ENCODE data around the gene ZNF790.
A peak's percentile ranks its signal among the peaks of the same experiment; 100 is the strongest.

Gene ZNF790

DNA sequence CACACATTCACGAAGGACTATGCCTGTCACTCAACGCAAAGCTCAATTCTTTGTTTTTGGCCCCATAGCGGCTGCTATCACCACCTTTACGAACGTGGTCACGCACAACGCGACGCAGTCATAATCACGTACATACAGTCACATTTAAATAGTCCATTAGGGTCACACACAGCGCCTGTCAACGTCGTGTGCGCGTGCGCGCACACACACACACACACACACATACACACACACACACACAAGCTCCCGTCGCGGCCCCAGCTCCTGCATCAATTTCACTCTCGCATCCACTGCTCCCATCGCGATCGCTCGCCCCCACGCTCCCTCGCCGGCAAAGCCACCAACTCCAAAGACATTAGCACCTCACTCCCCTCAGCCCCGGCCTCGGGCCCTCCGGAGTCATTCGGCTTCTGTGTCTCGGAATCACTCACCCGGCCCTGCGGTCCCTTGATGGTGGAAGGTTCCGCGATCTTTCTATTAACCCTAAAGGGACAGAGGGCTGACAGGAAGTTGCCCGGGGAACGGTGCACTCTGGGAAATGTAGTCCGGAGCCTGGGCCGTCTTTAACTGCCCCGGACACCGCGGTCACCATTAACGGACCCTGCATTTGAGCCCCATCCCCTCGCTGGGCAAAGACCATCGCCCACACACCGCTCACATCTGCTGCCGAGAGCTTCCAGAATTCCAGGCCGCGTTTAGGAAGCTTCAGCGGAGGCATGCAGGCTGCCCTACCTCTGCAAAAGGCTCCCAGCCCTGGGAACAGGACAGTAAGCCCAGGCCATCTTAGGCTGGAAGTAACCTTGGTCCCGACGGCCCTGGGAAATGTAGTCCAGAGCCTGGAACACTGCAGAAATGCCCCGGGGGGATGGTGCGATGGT, at the start of gene ZNF790:
Gene ZNF790, minus strand, starts transcription at position 482 of the 878 bp plus-strand sequence. CDS start 12,768 bp downstream, outside the sequence.
- DNase-seq = peak; percentile 98

DNA sequence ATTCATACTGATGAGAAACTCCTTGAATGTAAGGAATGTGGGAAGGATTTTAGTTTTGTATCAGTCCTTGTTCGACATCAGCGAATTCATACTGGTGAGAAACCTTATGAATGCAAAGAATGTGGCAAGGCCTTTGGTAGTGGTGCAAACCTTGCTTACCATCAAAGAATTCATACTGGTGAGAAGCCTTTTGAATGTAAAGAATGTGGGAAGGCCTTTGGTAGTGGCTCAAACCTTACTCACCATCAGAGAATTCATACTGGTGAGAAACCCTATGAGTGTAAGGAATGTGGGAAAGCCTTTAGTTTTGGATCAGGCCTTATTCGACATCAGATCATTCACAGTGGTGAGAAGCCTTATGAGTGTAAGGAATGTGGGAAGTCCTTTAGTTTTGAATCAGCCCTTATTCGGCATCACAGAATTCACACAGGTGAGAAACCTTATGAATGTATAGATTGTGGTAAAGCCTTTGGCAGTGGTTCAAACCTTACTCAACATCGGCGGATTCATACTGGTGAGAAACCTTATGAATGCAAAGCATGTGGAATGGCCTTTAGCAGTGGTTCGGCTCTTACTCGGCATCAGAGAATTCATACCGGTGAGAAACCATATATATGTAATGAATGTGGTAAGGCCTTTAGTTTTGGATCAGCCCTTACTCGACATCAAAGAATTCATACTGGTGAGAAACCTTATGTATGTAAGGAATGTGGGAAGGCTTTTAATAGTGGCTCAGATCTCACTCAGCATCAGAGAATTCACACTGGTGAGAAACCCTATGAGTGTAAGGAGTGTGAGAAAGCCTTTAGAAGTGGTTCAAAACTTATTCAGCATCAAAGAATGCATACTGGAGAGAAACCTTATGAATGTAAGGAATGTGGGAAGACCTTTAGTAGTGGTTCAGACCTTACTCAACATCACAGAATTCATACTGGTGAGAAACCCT, 39.1 kb upstream of the ZNF790 start:
- DNase-seq = peak; percentile 13

DNA sequence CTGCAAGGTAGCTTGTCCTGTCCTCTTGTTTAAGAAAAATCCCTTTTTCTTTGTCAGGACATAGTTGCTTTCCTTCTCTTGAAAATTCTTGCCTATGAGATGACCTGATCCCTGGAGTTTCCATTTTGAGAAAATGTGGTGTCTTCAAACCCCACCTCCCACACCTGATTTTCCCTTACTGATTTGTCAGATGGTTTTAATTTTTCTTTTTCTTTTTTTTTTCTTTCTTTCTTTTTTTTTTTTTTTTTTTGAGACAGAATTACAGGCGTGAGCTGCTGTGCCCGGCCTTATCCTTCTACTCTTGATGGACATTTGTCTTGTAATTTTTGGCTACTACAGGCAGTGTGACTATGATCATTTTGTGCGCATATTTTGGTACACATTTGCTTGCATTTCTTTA, 13.7 kb upstream of the ZNF790 start:
- DNase-seq = no peak

DNA sequence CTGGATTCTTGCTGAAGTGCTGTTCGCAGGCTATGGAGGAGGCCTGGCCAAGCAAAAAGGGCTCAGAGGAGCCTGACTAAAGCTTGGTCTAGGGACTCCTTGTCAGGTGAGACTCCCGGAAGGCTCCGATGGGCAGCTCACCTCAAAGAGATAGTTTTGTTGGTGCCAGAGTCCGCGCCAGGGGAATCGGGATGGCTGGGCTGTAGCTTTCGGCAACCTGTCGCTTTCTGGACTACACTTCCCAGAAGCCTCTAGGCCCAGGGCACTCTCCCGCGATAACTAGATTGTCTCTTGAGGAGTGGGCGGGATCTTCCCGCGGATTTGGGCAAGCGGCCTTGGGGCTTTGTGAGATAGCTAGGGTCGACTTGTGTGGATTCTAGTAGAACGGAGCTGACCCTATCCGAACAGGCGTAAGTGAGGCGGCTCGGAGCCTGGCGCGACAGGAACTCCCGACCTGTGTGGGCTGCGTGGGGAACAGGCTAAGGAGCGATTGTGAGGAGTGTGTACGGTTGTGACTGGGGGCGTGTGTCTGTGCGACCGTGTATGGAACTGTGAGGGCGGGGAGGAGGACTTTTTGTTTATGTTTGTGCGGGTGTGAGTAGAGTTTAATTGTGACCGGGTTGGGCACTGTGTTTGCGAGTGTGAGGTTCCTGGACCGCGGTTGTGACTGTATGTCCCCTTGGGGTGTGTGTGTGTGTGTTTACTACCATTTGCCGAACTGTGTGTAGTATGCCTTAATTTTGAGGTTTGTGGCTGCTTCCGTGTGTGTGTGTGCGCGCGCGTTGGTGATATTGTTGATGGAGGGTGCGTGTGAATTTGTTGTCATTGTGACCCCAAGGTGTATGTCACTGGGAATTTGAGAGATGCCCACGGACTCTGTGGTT, 12.6 kb upstream of the ZNF790 start, which contains the start of gene ZNF345:
Gene ZNF345, plus strand, starts transcription at position 318 of the 884 bp plus-strand sequence. CDS start 25,955 bp downstream, outside the sequence.
- peak; percentile 98 for DNase-seq

DNA sequence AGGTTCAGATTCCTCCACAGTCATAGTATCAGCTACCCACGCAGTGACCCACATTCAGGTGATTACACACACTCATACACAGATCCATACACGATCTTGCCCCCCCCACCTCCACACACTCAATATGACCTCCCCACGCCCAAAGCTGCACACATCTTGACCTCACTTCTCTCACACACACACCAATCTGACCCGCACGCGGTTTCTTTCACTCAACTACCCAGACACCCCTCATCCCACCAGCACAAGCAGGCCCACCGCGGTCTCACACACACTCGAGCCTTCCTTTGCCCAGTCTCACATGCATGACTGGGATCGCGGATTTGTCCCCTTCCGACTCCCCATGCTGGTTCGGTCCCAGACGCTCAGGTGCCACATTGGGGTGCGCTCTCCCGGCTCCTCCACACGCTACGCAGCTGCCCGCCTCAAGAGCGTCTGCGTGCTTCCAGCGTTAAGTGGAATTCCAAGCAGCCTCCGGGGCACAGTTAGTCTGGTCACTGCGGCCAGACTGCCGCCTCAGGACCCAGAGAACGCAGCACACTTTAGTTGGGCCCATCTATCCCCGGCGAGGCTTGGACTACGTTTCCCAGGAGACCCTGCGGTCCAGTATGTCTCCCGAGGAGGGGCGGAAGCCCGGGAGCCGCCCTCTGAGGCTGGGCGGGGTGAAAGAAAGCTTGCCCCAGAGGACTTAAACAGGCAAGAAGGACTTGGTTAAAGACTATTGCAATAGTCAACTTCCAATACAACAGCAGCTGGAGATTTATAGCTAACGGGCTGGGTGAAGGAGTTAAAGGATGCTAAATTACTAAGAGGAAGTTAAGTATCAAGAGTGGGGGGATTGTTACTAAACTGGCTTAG, 11.7 kb upstream of the ZNF790 start:
- DNase-seq = peak; percentile 97

DNA sequence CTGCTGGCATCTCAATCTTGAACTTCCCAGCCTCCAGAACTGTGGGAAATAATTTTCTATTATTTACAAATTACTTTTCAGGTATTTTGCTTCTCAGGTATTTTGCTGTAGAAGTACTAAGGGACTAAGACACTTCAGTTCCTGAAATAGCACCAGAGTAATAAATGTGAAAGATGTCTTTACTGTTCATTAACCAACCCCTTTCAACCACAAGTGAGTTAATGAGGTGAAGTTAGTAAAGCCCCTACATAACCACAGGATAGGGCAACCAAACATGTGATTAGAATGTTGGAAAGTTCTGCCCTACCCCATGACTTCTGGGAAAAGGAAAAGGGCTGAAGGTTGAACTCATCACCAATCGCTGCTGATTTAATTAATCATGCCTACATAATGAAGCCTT, 9.8 kb upstream of the ZNF790 start:
- DNase-seq = no peak

DNA sequence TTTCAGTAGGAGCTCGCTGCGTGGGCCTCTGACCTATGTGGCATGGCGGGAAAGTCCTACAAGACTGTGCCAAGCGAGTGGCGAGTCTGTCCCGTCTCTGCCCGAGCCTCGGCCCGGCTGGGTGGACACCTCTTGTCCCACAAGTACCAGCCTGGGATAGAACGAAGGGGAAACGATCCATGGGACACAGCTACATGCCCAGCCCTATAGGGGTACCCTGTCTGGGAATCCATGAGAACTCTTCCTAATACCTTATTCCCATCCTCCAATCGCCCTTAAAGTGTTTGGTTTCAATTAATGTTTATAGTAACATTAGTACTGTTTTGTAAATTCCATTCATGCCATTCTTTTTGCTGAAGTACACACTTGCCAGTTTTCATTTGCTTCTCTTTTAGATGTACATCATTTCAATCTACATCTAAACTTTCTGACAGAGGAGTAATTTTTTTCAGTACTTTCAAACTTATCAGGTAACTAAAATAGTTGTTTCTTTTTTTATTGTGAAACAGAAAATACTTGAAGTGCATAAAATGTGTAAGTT, 667 bp upstream of the ZNF790 start:
- DNase-seq = no peak

DNA sequence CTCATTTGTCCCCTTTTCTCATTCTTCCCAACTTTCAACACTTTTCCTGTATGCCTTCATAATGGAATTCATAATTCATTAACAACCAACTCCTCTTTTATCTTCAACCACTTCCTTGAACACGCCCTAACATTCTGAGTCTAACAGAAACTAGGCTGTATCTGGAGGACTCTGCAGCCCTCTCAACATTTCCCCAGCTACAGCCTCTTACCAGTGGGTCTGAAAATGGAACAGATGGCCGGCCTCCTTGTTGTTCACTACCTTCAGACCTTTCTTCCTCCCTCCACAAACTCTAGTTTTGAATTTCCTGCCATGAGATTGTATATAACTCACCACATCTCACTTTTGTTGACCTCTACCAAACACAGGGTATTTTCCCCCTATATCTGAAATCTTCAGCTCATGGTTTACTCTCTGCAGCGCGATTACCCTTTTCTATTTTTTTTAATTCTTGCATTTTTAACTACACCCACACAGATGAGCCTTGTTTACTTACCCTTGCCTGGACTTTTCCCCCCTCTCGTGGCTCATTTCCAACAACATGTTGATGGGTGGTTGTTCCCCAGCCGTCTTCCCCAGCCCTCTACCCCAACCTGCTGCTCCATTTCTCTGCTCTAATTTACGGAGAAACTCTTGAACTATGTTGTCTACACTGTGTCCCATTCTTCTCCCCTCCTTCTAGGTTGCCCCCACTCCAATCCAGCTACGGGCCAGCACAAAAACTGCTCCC, 846 bp downstream of the ZNF790 start:
- peak; percentile 51 for DNase-seq

DNA sequence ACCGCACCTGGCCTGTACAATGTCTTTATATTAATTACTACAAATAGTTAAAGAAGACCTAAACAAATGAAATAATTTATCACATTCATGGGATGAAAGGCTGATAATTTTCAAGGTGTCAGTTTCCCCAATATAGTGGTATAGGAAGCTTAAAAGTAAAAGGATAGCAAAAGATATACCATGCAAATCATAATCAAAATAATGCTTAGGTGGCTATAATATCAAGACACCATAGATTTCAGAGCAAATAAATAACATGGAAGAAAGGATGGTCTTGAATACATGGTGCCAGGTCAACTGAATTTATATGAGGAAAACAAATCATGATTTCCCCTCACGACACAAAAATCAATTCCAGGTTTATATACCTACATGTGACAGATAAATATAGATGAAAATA, 4.8 kb downstream of the ZNF790 start:
- DNase-seq = no peak

DNA sequence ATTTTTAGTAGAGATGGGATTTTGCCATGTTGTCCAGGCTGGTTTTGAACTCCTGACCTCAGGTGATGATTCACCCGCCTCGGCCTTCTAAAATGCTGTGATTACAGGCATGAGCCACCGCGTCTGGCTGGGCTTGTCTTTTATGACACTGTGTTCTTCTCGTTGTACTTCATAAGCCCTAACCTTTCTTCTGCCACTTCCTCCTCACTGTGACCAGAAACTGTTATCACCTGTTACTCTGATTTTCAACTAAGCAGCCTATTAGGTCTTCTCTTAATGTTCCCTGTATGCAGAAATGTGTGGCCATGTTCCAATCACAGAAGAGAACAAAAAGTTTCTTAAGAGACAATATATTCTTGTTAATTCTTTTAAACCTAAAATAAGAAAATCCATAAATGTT, 16.4 kb downstream of the ZNF790 start:
- no peak for DNase-seq

DNA sequence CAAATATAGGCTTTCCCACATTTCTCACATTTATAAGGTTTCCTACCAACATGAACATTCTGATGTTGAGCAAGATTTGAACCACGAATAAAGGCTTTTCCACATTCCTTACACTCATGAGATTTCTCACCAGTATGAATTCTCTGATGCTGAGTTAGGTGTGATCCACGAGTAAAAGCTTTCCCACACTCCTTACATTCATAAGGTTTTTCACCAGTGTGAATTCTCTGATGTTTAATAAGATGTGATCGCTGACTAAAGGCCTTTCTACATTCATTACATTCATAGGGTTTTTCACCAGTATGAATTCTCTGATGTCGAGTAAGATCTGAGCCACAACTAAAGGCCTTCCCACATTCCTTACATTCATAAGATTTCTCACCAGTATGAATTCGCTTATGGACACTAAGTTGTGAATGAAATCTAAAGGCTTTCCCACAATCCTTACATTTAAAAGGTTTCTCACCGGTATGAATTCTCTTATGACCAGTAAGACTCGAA, 19.0 kb downstream of the ZNF790 start:
- peak; percentile 21 for DNase-seq

DNA sequence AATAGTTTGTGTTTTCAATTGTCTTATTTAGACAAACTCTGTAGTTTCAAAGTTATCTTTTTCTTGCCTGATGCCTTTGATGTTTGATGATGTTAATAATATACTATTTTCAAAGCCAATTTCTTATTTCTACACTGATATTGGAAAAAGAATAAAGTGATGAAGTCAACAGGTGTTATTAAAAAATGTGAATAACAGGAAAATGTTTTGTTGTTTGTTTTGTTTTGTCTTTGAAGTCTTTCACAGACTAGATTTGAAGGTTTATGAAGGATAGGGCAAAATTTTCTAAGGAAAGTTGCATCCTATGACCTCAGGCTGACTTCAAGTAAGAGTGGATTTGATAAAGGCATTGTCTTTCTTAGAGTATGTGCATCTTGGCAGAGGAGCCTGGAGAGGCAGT, 31.2 kb downstream of the ZNF790 start:
- no peak for DNase-seq

DNA sequence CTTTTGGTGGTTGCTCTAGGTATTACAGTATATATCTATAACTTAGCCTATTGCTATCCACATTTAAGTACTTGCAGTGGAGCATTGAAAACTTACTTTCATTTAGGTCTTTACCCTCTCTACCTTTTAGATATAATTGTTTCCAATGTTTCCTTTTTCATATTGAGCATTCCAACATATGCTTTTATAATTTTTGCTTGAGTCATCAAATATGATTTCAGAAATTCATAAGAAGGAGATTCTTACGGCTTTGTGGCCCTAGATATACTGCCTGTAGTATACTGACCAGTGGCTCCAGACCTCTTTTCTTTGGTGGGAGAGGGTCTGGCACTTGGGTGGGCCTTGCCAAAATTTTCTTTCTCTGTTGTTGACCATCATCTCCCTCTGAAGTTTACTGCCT, 32.8 kb downstream of the ZNF790 start:
- DNase-seq = no peak

DNA sequence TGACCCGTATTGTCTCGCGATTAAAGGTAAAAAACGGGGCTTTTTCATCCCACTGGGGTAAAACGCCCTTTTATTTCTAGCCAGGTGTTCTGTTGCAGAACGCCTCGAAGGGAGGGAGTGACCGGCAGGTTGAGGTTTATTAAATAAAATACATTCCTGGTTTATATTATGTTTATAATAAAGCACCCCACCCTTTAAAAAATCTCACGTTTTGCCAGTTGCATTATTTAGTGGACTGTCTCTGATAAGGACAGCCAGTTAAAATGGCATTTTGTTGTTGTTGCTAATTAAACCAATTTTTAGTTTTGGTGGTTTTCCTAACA, 40.4 kb downstream of the ZNF790 start:
- DNase-seq = no peak

DNA sequence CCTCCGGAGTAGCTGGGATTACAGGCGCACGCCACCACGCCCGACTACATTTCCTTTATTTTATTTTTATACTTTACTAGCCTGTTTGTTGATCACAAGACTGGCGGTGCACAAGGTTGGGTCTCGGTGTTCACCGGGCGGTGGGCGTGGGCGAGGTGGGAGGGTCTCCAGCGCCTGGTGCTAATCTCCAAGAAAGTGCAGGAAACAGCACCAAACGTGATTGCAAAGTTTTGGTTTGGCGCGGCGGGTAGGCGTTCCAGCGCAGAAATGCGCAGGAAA, 41.5 kb downstream of the ZNF790 start:
- DNase-seq = no peak

DNA sequence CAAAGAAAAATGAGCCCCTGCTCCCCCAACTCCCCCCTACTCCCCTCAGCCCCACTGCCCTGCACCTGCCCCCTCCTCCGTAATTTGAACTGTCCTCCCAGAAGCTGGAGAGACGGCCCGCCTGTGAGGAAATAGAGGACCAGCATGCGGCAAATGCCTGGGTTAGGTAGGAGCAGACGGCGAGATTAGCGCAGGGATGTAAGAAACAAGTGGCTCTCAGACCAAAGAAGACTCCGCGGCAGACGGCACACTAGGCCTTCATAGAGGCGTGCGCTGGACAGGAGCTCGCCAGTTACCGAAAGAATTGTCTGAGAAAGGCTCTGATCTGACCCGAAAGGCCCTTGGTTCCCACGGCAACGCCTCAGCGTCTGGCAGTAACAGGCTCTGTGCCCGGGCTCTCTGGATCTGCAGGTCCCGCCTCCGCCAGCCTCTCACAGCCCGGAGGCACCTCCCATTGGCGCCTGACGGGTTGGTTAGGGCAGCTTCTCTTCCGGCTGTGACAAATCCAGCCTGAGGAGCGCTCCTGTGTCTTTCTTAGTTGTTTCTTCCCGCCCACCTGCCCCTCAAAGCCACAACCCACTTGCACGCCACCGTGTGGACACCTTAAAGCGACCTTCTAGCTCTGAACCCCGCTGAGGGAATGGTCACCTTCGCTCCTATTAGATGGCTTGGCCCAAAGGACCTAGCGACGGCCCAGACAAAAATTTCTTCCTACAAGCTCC, 46.6 kb downstream of the ZNF790 start:
- DNase-seq = peak; percentile 90

DNA sequence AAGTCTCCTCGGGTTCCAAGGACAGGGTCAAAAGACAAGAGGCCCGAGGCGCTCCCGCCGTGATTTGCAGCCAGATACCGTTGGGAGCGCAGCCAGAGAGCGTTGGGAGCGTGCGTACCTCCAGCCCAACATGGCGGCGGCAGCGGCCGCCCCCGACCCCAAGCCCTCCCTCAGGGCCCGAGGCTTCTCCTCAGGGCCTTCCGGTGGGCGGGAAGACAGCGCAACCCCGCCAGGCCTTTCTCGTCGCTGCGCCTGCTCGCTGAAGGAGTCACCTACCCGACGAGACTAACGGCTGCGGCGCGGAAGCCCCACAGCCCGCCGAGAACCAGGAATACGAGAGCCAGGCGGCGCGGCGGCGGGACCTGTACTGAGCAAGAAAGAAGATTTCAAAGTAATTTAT, 62.4 kb downstream of the ZNF790 start:
- DNase-seq = peak; percentile 88

DNA sequence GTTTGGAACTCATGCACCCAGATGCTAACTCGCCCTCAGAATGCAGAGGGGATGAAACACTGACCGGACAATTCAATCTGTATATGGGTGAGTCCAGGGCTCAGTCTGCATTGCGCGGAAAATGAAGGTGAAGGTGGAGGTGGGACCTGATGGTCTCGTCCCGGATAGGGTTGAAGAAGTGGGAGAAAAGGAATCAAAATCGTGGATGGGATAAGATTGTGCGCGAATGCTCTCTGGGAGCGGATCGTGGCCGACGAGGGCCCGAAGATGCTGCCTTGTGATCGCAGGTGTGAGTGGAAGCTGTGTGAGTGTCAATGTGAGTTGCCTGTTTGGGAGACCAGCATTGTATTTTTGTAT, 65.0 kb downstream of the ZNF790 start:
- DNase-seq = no peak

DNA sequence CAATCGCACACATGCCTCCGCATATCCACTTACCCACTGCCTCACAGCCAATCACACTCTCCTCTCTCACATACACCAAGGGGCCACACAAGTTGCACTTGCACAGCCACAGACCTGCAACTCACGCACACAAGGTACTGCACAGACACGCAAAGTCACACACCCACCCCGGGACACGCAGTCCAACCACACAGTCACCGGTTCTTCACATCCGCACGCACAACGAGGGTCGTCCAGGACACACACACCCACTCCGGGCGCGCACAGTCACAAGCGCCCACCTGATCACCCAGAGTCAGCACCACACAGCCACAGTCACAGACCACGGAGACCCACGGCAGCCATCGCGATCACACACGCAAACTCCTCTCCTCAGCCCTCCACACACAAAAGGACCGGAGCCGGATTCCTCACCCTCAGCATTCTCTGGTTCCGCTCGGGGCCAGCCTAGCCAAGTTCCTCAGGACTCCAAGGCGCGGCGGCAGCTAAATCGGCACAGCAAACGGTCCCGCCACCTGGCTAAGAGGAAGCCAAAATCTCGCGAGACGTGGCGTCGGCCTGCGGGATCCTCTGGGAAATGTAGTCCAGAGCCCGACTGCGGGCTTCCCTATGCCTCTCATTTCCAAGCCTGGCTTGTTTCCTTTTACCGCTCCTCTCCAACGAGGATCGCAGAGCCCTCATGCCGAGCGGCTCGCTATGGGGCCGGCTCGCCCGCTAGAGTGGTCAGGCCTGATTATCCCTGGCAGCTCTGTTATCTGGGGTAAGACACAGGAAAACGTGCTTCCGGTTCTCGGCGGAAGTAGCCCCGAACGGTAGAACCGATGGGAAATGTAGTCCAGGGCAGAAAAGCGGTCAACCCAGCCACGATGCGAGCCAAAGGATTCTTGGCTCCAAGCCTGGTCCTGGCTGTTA, 65.6 kb downstream of the ZNF790 start, which contains the start of gene ZNF850:
Gene ZNF850, minus strand, starts transcription at position 497 of the 912 bp plus-strand sequence. CDS start 10,201 bp downstream, outside the sequence.
- DNase-seq = peak; percentile 98
